Measurements from ENCODE around the gene MISP. TPM values are rescaled to one million over a fixed set of nuclear protein-coding genes. Genes with fewer than 3 reads are reported as not detected.
A peak's percentile ranks its signal among the peaks of the same experiment; 100 is the strongest.

The MISP gene
- total and polyA plus RNA-seq, 2 of the 13 experiments (the other 11 are each of a cell fraction or from before 2014, with no cell fraction given), result 0.67 to 1.3 TPM

DNA sequence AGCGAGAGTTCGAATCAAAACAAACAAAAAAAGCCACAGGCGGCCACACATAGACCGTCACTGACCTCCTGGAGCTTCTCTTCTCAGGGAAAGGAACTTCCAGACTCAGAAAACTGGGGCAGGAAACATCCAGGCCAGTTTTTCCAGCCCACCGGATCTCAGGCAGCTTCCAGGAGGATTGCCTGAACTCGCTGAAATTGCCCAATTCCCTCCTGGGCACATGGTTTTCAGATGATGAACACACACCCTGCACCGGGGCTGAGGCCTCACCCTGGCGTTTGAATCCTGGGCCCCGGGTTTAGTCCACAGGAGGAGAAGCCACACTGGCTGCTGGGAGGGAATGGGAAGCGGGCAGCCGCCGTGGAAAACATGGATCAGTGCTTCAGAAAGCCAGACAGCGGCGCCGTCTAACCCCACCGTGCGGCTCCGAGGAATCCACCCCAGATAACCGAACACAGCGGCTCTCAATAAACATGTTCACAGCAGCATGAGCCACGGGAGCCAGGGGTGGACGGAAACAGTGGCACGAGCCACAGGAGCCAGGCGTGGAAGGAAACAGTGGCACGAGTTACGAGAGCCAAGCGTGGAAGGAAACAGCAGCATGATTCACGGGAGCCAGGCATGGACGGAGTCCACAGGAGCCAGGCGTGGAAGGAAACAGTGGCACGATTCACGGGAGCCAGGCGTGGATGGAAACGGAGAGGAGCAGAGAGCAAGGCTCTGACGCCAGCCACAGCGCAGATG is 28.2 kb downstream of the MISP start (continued):
- TF ChIP-seq CEBPB (IDR thresholded peaks at IDR 0.05; ENCODE audit: borderline replicate concordance, low read depth, low read length) (peak; percentile 96), AHR (CRISPR knock-in tag; IDR thresholded peaks at IDR 0.05) (0 out of 2 replicates have a peak, but pooled peaks have one; percentile 36), MAZ (IDR thresholded peaks at IDR 0.05; ENCODE audit: borderline replicate concordance, low read depth, low read length) (no peak), MAZ (CRISPR knock-in tag; IDR thresholded peaks at IDR 0.05; ENCODE audit: low read depth) (peak; percentile 84), ZNF333 (CRISPR knock-in tag; IDR thresholded peaks at IDR 0.05; ENCODE audit: borderline replicate concordance) (0 out of 2 replicates have a peak, but pooled peaks have one; percentile 29), NR1H2 (CRISPR knock-in tag; IDR thresholded peaks at IDR 0.05; ENCODE audit: borderline replicate concordance, low read depth) (no peak), SYNCRIP (IDR thresholded peaks at IDR 0.05; ENCODE audit: insufficient read depth, low read depth, low read length) (no peak), ZNF232 (CRISPR knock-in tag; IDR thresholded peaks at IDR 0.05; ENCODE audit: borderline replicate concordance) (peak; percentile 97), KDM5B (CRISPR knock-in tag; IDR thresholded peaks at IDR 0.05; ENCODE audit: borderline replicate concordance) (peak; percentile 61; the same call in 1 of the 2 replicates), RNF2 (conservative IDR thresholded peaks at IDR 0.05; ENCODE audit: low read depth) (peak; percentile 73), WIZ (CRISPR knock-in tag; IDR thresholded peaks at IDR 0.05) (0 out of 2 replicates have a peak, but pooled peaks have one; percentile 43)
- TF ChIP-seq, protein P1, sequence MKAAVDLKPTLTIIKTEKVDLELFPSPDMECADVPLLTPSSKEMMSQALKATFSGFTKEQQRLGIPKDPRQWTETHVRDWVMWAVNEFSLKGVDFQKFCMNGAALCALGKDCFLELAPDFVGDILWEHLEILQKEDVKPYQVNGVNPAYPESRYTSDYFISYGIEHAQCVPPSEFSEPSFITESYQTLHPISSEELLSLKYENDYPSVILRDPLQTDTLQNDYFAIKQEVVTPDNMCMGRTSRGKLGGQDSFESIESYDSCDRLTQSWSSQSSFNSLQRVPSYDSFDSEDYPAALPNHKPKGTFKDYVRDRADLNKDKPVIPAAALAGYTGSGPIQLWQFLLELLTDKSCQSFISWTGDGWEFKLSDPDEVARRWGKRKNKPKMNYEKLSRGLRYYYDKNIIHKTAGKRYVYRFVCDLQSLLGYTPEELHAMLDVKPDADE (CRISPR knock-in tag; IDR thresholded peaks at IDR 0.05), result peak; percentile 92; the same call in 1 of the 2 replicates
- TF ChIP-seq, protein P2, sequence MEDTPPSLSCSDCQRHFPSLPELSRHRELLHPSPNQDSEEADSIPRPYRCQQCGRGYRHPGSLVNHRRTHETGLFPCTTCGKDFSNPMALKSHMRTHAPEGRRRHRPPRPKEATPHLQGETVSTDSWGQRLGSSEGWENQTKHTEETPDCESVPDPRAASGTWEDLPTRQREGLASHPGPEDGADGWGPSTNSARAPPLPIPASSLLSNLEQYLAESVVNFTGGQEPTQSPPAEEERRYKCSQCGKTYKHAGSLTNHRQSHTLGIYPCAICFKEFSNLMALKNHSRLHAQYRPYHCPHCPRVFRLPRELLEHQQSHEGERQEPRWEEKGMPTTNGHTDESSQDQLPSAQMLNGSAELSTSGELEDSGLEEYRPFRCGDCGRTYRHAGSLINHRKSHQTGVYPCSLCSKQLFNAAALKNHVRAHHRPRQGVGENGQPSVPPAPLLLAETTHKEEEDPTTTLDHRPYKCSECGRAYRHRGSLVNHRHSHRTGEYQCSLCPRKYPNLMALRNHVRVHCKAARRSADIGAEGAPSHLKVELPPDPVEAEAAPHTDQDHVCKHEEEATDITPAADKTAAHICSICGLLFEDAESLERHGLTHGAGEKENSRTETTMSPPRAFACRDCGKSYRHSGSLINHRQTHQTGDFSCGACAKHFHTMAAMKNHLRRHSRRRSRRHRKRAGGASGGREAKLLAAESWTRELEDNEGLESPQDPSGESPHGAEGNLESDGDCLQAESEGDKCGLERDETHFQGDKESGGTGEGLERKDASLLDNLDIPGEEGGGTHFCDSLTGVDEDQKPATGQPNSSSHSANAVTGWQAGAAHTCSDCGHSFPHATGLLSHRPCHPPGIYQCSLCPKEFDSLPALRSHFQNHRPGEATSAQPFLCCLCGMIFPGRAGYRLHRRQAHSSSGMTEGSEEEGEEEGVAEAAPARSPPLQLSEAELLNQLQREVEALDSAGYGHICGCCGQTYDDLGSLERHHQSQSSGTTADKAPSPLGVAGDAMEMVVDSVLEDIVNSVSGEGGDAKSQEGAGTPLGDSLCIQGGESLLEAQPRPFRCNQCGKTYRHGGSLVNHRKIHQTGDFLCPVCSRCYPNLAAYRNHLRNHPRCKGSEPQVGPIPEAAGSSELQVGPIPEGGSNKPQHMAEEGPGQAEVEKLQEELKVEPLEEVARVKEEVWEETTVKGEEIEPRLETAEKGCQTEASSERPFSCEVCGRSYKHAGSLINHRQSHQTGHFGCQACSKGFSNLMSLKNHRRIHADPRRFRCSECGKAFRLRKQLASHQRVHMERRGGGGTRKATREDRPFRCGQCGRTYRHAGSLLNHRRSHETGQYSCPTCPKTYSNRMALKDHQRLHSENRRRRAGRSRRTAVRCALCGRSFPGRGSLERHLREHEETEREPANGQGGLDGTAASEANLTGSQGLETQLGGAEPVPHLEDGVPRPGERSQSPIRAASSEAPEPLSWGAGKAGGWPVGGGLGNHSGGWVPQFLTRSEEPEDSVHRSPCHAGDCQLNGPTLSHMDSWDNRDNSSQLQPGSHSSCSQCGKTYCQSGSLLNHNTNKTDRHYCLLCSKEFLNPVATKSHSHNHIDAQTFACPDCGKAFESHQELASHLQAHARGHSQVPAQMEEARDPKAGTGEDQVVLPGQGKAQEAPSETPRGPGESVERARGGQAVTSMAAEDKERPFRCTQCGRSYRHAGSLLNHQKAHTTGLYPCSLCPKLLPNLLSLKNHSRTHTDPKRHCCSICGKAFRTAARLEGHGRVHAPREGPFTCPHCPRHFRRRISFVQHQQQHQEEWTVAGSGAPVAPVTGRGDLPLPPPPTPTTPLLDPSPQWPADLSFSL (CRISPR knock-in tag; IDR thresholded peaks at IDR 0.05), result no peak
- TF ChIP-seq, protein P3, sequence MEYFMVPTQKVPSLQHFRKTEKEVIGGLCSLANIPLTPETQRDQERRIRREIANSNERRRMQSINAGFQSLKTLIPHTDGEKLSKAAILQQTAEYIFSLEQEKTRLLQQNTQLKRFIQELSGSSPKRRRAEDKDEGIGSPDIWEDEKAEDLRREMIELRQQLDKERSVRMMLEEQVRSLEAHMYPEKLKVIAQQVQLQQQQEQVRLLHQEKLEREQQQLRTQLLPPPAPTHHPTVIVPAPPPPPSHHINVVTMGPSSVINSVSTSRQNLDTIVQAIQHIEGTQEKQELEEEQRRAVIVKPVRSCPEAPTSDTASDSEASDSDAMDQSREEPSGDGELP (IDR thresholded peaks at IDR 0.05; ENCODE audit: borderline replicate concordance, low read depth), result peak; percentile 78; the same call in 1 of the 2 replicates
- TF ChIP-seq, protein P4, sequence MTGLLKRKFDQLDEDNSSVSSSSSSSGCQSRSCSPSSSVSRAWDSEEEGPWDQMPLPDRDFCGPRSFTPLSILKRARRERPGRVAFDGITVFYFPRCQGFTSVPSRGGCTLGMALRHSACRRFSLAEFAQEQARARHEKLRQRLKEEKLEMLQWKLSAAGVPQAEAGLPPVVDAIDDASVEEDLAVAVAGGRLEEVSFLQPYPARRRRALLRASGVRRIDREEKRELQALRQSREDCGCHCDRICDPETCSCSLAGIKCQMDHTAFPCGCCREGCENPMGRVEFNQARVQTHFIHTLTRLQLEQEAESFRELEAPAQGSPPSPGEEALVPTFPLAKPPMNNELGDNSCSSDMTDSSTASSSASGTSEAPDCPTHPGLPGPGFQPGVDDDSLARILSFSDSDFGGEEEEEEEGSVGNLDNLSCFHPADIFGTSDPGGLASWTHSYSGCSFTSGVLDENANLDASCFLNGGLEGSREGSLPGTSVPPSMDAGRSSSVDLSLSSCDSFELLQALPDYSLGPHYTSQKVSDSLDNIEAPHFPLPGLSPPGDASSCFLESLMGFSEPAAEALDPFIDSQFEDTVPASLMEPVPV (CRISPR knock-in tag; IDR thresholded peaks at IDR 0.05), result peak; percentile 89; the same call in 1 of the 2 replicates
- TF ChIP-seq, protein P5, sequence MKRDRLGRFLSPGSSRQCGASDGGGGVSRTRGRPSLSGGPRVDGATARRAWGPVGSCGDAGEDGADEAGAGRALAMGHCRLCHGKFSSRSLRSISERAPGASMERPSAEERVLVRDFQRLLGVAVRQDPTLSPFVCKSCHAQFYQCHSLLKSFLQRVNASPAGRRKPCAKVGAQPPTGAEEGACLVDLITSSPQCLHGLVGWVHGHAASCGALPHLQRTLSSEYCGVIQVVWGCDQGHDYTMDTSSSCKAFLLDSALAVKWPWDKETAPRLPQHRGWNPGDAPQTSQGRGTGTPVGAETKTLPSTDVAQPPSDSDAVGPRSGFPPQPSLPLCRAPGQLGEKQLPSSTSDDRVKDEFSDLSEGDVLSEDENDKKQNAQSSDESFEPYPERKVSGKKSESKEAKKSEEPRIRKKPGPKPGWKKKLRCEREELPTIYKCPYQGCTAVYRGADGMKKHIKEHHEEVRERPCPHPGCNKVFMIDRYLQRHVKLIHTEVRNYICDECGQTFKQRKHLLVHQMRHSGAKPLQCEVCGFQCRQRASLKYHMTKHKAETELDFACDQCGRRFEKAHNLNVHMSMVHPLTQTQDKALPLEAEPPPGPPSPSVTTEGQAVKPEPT (CRISPR knock-in tag; IDR thresholded peaks at IDR 0.05; ENCODE audit: low read depth), result peak; percentile 59; the same call in 1 of the 2 replicates

Measured in HepG2 (cell line).